ENCODE measurements around the gene KRT16.
"Not testable (repeated sequence)": the region's sequence is repeated elsewhere in the genome, so short reads cannot be mapped to it uniquely, and the experiment has no call there.

Gene KRT16

DNA sequence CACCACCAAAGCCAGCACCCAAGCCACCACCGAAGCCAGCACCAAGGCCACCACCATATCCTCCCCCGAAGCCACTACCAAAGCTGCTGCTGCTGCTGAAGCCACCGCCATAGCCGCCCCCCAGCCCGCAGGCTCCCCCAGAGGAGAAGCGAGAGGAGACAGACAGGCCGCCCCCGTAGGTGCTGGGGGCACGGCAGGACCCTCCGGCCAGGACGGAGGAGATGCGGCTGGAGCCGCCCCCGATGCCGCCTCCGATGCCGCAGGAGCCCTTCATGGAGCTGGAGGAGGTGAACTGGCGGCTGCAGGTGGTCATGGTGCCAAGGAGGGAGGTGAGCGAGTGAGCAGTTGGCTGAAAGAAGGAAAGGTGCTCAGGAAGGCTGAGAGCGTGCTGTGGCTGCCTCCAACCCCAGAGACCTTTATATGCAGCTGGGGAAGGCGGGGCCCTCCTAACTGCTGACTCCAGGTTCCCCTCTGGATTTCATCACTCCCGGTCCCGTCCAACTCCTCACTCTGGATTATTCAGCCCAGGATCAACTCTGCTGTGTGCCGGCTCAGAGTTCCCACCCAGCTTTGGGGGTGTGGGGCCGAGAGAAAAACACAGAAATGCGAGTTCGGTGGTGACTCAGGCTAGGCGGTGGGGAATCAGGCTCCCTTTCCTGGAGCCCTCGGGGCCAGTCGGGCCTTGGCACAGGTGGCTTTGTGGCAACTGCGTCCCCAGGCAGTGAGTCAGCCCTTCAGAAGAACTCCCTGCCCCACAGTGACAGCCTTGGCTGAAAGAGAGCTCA is at the start of gene KRT16:
Gene KRT16 (minus strand): TSS at position 392 of the 785 bp plus-strand sequence. CDS start 79 bp downstream, at position 313.
- DNase-seq, result not testable (repeated sequence)

DNA sequence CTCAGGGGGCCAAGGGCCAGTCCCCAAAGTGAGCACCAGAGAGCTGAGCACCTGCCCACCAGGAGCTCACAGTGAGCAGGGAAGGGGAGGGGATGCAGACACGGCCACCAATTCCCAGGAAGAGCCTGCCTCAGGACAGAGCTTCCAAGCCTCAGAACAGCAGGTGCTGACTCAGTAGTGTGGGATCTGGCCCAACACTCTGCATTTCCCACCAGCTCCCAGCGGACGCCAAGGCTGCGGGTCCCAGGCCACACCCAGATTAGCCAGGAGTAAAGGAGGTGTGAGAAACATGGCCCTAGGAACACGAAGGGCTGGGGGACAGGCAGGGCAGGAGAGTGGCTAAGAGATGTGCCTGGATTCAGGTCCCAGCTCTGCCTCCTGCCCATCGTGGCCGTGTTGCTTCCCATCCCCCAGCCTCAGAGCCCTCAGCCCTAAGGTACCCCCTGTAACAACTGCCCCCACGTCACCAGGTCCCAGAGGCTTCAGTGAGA is 47.7 kb upstream of the KRT16 start:
- DNase-seq, result no peak

DNA sequence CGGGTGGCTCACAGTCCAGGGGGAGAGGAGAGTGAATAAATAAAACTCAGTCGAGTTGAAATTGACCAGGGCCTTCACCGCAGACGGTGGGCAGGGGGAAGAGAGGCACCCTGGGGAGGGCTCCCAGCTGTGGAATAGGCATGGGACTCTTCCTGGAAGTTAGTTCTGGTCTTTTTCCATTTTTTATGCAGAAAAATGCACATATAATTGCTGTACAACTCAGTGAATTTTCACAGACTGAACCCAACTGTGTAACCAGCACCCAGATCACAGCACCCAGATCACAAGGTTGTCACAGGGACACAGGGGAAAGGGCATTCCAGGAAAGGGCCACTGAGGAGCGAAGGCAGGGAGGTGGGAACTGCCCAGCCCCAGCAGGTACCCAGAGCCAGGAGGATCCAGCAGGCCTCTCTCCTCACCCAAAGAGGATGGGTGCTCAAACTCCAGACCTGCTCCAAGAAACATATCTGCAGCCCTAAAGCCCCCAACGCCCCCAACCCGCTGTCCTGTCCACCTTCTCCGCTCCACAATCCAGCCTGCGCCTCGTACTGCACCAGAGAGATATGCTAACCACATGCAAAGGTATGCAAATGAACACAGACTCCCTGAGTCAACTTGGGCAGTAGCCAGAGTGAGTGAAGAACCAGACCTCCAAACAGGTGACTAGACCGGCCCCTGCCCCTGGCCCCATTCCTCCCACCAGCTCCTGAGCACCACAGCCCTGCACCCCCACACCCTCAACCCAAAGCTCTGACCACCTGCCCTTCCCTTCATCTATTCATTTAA is 47.1 kb upstream of the KRT16 start:
- DNase-seq, result no peak

DNA sequence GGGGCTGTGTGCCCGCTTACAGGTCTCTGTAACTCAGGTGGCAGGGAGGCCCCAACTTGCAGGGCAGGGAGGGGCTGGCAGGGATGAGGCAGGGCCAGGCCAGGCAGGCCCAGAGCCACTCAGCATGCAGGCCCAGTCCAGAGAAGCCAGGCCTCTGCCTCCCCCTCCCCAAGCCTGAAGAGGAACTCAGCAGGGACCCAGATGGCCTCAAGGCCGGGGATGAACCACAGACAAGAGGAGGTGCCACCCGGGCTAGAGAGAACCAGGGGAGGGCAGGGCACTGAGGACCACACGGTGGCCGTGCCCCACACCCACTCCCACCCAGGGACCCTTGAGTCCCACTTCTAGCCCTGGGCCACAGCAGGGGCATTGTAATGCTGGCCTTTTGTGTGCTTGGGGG is 46.3 kb upstream of the KRT16 start:
- no peak for DNase-seq

DNA sequence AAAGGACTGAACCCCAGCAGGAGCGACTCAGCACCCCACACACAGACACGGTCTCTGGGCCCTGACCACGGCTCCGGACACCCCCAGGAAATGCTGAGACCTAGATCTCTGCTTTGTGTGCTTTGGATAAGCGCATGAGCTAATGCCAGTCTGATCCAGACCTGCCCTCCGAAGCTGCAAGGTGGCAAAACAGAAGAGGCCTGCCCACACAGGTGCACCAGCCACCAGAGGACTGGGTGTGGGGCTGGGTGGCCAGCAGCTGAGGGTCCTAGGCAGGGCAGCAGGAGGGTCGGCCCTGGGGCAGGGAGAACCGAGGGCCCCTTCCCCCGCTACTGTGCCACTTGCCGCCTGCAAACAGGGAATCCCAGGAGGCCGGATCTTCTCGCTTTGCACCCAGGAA is 45.4 kb upstream of the KRT16 start:
- no peak for DNase-seq

DNA sequence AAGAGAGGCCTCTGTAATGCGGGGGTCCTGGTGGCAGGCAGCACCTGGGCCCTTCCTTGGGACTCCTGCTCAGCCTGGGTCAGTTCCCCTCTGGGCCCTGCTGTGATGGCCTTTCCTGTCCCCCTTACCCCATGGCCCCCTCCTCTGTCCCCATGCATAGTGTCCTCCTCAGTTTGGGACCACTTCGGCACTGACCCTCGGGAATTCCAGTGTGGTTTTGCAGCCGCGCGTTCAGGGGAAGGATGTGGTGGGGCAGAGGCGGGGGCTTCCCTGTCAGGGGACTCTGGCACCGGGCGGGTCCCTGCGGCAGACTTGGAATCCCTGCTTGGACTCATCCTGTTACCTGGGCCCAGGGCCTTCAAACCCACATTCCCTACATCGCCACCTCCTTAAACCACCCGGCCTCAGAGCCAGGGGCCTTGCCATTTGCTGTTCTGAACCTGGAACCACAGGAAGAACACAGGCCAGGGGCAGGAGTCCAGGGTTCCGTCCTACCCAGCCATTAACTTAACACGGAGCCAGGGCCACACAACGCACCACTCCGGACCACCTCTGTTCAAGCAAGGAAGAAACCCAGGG is 44.7 kb upstream of the KRT16 start:
- DNase-seq, result no peak

DNA sequence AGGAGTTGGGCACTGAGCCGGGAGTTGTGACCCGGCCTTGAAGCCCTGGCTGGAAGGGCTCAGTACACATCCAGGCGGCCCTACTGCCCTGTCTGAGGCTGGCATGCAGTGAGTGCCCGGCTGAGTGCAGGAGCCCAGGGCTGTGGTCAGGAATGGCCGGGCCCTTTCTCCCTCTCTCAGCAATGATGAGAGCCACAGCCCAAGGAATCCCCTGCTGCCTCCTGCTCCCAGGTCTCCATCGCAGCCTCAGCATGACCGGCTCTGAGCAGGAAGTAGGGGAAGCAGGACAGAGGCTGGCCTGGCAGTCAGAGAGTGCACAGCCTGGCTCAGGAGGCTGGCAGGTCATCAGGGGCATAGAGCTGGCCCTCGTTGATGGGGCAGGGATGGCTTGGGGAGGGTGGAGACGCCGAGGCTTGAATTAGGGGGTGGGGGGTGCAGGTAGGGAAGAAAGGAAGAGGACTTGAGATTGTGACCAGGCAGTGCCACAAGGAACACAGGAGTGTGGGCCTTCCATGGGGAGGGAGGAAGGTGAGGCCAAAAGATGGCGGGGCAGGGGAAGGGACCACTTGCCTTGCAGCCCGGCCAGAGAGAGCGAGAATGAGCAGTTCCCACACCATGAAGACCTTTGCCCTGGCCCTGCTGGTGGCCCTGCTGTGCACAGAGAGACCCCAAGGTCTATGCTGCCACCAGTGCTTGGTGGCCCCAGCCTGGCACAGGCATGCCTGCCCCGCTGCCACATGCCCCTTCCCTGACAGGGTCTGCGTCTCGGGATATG is 43.9 kb upstream of the KRT16 start:
- no peak for DNase-seq

DNA sequence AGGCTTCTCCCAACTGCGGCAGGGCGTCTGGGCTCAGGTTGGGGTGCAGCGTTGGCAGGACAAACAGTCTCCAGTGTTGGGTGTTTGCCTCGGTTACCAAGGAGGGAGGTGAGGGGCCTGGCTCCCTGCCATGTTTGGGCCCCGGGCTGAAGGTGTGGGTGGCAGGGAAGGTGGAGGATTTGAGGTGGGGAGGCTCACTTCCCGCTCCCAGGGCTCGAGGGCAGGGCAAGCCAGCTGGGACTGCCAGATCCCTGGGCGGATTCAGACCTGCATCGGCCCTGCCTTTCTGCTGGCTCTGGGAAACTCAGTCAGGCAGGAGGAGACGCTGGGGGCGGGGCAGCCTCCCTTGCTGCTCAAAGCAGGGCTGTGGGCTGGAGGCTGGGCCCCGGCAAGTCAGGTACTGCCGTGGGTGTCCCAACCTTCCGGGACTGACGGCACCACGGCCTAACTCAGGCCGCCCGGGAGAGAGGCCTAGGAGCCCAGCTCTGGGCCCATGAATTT is 43.1 kb upstream of the KRT16 start:
- DNase-seq, result no peak

DNA sequence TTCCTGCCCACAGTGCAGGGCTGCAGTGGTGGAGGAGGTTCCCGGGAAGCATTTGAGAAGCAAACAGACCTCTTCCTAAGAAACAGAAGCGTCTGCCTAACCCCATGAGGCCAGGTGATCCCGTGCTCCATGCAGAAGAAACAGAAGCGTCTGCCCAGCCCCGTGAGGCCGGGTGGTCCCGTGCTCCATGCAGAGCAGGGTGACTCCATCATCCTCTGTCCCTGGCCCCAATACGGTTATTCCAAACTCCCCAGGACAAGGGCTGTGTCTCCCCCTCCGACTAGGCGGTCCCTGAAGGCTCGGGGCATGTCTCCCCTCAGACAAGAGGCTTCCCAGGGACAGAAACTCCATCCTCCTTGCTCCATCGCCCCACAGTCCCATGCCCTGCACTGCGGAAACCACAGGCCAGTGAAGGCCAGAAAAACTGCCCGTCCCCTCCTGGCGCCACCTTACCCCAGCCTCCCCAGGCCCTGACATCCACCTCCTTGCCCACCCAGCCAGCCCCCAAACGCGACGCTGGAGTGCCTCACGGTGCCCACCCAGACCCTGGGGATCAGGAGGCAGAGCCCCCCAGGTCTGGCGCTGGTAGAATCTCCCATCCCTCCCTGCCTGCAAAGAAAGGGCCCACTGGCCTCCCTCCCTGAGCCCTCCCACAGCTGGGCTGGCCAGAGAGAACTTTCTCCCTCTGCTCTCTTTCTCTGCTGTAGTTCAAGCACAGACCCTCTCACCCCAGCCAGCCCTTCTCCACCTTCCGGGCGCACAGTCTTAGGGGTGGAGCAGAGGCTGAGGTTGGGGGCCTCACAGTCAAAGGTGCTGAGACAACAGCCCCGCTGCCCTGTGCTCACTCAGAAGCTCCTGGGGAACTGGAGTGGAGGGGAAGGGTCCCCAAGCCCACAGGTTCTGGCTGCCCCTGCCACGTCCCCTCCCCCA is 42.4 kb upstream of the KRT16 start:
- DNase-seq, result no peak

DNA sequence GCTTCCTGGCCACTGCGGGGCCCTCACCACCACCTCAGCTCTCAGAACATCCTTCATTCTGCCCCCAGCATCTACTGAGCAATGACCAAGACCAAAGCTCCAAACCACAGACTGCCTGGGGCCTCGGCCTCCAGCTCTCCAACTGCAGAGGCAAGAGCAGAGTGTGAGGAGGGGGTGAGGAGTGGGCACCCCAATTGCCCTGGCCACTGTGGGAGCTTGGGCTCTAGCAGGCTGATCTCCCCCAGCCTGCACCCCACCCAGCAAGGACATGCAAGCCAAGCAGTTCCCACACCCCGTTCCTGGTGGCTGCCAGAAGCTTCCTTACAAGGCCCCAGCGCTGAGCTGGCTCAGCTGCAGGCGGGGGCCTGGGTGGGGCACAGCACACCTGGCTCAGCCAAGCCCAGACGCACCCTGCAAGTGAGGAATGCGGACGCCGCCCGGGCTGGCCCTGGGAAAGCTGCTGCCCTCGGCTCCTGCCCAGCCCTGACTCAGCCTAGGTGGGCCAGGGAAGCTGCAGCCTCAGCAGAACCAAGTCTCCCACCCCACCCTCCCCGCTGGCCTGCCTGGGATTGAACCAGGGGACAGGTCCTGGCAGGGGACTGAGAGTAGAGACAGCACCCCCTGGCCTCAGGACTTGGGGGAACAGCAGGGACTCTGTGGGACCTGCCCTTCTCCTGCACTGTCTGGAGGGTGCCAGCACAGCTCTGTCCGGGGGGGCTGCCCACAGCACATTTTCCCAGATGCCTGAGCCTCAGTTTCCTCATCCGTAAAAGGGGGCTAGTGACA is 41.5 kb upstream of the KRT16 start:
- no peak for DNase-seq

DNA sequence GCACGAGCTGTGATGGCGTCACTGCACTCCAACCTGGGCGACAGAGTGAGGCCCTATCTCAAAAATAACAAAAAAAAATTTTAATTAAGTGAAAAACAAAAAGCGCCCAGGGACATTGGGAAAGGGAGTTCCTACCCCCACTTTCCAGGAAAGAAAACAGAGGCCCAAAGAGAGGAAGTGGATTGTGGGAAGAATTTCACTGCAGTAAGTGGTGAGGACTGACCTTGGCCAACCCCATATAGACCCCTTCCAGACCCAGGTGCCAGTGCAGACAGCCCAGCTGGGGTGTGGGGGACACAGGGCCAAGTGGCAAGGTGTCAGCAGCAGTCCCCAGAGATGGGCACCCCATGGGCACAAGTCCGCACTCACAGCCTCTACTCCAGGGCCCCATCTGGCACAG is 40.9 kb upstream of the KRT16 start:
- no peak for DNase-seq

DNA sequence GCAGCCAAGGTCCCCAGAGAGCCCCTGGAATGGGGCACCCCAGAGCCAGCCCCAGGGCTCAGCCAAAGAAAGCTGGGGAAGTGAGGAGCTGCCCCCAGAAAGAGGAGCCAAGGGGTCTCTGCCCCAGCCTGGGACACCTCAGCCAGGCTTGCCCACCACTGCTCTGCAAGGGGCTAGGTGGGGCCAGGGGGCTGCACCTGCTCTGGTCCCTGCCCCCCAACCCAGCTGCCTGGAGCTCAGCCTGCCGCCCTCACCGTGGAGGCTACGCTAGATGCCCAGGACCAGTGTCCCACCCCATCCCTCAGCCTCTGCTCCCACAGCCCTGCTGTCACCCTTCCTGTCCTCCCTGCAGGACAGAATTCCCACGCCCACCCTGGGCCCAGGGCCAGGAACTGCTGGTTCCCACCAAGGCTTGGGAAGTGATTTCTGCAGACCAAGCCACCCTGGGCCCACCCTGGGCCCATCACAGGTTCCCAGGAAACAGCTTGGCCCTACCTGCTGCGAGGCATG is 39.9 kb upstream of the KRT16 start:
- no peak for DNase-seq

DNA sequence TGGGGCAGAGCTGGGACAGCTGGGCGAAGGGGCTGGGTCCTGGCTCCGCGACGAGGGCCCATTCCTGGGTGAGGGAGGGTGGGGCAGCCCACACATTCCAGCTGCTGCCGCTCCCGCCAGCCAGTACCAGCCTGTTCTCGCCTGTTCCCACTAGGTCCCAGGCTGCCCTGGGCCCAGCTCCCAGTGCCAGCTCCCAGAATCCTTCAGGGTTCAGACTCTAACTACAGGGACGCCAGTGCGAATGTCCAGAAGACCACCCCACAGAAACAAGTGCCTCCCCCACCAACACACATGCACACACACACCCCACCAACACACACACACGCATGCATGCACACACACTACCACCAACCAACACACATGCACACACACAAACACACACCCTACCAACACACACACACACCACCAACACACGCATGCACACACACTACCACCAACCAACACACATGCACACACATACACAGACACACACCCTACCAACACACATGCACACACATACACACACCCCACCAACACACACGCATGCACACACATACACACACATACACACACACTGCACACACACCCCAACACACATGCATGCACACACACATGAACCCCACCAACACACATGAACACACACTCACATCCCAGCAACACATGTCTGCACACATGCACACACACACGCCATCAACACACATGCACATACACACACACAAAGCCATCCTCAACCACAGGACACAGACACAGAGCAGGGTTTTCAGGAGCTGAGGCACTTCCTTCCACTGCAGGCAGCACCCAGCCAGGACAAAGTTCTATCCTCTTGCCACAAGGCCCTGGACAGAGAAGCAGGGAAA is 39.3 kb upstream of the KRT16 start:
- peak in 1 of 2 donors; percentile 14 for DNase-seq

DNA sequence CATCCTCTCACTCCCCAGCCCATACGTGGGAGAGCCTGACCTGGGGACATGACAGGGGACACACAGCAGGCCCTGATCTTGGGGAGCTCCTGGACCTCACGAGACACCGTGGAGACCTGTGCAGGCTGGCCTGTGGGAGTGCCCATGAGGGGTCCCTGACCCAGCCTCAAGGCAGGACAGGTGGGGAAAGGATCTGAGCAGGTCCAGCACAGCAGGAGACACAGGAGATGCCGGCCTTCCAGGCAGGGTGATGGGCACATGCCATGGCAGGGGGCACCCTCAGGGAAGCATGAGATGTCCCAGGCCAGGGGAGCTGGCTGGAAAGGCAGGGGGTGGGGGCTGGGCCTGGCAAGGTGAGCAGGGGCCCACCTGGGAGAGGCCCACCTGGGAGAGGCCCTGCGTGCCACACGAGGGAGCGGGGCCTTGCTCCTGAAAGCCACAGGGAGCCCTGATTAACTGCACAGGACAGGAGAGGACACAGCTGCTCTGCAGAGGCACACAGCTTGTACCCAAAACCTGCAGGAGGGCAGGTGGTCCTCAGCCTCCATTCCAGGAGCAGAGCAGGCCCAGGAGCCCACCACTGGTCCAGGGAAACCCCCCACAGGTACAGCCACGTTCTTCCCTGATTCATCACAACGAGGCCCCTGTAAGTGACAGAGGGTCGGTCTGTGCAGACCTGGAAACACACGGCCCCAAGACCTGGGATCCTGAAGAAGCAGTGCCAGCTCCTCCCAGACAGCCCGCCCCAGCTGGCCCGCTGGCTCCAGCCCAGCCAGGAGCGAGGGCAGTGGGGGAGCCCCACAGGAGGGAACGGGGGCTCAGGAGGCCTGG is 38.4 kb upstream of the KRT16 start:
- DNase-seq, result no peak

DNA sequence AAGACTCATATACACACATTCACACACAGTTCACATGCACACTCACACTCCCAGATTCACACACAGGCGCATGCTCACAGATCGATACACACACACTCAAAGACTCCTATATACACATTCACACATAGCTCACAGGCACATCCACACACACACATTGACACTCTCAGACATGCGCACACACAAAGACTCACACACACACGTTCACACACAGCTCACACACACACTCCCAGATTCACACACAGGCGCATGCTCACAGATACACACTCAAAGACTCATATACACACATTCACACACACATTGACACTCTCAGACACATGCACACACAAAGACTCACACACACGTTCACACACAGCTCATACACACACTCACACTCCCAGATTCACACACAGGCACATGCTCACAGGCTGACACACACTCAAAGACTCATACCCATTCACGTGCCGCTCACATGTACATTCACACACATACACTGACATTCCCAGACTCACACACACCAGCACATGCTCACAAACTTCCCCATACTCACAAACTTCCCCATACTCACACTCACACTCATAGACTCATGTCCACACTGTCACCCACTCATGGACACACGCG is 37.5 kb upstream of the KRT16 start:
- DNase-seq, result no peak

DNA sequence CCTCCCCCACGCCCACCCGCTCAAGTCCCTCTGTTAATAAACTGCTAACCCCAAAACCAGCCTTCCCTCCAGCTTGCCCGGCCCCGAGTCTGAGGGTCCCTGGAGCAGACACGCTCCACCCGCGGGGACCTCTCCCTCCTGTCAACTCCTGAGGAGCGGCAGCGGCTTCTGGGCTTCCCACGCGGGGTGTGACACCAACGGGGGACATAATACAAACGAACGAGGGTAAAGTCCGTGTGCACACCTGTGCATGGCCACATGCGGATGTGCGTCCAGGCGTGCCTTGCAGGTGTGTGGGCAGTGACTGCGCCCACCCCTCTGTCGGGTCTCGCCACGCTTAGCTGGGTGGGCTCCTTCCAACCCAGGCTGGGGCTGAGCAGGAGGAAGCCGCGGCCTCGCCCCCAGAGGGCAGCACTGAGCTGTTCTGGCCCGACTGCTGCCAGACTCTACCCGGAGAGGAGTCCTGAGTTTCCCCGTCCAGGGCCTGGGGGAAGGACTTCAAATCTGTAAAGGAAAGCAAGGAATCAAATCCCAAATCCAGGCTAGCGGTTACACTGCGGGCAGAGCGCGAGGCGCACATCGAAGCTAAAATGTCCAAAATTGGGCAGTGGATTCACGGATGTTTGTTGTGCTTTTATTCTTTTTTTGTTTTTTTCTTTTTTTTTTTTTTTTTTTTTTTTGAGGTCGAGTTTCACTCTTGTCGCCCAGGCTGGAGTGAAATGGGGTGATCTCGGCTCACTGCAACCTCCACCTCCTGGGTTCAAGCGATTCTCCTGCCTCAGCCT is 36.0 kb upstream of the KRT16 start:
- peak; percentile 63 to 72 for DNase-seq

DNA sequence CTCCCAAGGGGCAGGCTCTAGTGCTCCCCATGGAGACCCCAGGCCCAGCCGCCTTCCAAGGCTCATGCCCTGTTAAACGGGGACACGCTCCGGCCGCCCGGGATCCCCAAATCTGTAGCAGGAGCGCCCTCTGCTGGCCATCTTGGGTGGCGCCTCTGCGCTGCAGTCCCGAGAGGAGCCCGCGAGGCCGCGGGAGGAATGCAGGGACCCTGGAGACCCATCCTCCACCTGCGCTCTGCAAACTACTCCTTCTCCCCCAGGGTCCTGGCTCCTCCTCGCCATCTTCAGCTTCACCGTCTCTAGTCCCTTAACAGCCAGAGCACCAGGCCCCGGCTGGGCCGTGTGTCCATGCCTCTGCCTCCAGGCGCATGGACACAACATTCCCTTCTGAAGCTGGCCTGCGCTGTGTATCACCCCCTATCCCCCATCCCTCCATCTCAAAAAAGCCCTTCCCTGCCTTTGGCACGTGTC is 35.4 kb upstream of the KRT16 start:
- DNase-seq, result peak; percentile 45 to 66
